GM19238 (cell line): Measurements from ENCODE around the gene GSK3B.
A peak's percentile ranks its signal among the peaks of the same experiment; 100 is the strongest.
"Not testable (repeated sequence)": the region's sequence is repeated elsewhere in the genome, so short reads cannot be mapped to it uniquely, and the experiment has no call there.

Source experiments
- DNase-seq: peaks from one replicate; pipeline ENCODE4 v3.0.0; 2011; ENCODE audit warnings: low spot score; ENCODE audit not compliant: insufficient read length

Gene GSK3B

DNA sequence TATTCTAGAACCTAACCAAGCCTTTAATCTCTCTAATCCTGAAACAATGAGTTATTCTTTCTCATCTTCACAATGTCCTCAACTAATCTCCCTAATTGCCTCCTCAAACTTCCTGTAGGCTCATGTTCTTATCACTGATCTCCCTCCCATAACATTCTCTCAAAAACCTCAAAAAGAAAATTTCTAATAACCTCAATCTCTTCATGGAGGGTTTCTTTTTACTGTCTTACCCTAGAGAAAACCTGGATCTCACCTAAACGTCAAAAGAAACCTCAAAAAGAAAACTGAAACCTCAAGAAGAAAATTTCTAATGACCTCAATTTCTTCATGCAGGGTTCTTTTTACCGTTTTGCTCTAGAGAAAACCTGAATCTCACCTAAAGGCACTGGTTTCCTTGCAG is 150.2 kb downstream of the GSK3B start:
- no peak for DNase-seq

DNA sequence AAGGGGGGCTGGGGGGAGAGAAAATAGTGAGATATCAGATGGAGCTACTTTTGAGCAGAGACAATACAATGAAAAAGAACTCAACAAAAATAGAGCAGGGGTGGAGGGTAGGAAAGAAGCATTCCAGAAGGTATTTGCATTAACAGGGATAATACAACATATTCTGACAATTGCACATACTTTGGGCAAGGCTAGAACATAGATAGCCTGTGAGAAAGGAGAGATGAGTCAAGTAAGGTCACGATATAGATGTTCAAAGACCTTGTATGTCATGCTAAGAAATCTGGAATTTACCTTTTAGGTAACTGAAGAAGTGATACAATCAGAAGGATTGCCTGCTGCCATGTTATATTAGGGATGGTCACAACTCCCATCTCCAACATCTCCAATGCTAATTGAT is 155.2 kb downstream of the GSK3B start:
- no peak for DNase-seq

DNA sequence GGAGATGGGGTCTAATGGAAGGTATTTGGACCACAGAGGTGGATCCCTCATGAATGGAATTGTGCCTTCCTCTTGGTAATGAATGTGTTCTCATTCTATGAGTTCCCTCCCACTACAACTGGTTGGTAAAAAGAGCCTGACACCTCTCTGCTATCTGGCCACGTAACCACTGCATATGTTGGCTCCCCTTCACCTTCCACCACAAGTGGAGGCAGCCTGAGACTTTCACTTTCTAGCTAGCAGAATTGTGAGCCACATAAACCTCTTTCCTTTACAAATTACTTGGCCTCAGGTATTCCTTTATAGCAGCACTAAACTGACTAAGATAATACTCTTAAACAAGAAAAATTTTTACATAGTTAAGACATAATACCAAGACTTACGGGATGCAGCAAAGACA is 157.0 kb downstream of the GSK3B start:
- no peak for DNase-seq

DNA sequence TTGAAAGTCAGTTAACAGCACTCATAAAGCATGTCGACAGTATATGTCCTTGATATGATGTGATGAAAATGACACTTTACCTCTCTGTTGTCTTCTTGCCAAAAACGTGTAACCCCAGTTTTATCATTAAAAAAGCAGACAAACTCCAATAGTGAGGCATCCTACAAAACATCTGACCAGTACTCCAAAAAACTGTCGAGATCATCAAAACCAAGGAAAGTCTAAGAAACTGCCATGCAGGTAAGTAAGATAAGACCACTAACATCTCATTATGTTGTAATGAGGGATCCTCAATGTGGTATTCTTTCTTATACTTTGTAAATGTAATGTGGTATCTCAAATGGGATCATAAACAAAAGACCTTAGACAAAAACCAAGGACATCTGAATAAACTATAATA is 160.0 kb downstream of the GSK3B start:
- no peak for DNase-seq

DNA sequence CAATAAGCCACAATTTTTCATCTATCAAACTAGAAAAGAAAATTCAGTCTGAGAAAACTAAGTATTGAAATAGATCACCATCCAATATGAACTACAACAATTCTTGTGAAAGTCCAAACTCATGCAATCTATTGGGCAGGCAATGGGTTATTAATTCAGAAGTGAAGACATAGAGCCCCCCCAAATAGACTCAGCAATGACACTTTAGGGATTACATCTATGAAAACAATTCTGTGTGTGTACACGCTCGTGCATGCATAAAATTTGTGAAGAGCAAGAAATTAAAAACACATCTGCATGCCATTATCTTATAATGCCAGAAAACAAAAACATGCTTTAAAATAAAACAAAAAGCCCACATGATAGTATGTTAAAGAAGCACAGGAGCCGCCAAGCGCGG is 161.0 kb downstream of the GSK3B start:
- no peak for DNase-seq

DNA sequence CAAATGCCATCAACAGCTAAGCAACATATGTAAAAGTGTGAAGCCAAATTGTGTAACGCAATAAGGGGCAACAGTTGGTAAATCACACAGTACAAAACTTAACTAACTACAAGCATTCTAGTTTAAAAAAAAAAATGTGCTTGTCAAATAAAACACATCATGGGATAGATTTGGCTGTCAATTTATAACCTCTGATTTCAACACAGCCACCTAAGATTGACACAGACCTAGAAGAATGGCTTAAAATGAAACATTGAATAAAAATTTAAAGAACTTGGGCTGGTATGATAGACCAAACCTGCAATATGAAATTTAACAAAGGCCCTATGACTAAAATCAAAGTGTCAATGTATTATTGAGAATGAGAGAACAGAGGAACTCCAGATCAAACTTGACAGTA is 164.0 kb downstream of the GSK3B start:
- no peak for DNase-seq

DNA sequence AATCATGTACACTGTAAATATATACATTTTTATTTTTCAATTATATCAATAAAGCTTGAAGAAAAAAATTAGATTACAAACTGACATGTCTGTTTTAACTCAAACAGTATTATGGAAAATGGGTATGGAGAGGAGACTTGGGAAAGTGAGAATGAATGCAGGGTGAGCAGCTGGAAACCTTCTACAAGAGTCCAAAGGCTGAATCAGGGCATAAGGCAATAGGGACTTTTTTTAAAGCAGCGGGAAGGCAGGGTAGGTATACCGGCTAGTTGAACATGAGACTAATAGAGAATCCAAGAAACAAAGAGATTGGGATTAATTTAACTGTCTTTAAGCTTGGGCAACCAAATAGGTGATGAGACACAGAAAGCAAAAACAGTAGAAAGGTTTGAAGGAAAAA is 167.1 kb downstream of the GSK3B start:
- no peak for DNase-seq

DNA sequence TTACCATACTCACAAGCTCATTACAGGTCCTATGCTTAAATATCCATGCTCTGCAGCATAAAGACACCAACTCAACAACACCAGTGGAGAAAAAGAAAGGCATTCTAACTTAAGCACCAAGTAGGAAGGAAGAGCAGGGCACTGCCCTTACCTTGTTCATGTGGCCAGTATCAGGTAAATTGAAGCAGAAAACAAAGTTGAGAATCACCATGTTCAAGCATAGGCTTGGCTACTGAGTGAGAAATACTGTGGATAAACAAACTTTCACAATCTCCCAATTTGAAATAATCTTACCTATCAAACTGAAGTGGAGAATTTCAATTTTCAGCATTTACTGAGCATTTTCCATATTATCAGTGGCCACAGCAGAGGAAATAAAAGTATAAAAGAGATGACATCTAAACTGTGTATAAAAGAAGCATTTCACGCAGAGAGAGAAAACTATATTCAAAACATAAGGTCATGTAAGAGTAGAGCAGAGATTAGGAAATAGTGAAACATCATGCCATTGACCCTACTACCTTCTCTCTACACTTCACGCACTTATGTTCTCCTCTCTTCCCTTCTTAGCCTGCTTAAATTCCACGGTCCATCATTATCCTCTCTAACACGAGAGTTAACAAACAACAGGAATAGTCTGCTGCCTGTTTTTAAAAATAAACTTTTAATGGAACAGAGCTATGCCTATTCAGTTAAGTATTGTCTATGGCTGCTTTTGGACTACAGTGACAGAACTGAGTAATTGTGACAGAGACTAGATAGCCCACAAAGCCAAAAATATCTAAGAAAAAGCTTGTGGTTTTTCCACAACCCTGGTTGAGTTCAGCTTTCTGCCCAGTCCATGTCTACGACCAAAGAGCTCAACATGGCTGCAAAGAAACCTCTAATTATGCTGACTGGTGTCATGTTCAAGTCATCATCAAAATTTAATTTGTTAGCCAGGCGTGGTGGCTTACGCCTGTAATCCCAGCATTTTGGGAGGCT is 169.8 kb downstream of the GSK3B start:
- no peak for DNase-seq

DNA sequence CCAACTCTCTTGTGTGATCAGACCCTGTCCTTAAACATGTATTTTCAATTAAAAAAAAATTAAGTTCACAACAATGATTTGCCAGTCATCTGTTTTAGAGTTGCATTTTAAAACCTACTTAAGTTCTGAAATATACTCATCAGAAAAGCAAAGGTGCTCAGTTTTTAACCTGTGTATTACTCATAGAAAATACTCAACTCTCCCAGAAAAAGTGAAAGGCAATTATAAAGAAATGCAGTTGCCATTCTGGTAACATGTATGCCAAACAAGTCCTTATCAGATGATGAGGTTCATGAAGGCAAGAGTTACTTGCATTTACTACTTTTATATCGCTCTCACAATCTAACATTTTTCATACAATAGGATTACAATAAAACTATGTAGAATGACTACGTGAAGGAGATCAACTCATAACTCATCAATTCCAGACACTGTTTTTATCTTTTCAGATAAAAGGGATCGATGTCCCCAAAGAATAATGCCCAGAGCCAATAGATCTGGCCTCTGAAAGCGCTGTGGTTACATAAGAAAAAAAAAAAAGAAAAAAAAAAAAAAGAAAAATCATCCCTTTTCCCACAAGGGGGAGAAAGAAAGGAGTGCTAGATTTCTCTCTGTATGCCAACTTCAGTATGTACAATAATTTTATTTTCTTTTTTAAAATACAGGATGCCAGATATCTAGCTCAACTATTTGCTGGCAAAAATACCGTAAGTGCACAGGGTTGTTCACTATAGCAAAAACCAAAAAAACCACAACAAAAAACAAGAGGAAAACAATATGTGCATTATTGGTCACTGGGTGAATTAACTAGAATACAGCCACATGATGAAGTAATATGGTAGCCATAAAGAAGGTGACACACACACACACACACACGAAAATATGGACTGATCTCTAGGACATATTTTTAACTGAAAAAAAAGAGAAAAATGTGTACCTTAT is 175.0 kb downstream of the GSK3B start:
- no peak for DNase-seq

DNA sequence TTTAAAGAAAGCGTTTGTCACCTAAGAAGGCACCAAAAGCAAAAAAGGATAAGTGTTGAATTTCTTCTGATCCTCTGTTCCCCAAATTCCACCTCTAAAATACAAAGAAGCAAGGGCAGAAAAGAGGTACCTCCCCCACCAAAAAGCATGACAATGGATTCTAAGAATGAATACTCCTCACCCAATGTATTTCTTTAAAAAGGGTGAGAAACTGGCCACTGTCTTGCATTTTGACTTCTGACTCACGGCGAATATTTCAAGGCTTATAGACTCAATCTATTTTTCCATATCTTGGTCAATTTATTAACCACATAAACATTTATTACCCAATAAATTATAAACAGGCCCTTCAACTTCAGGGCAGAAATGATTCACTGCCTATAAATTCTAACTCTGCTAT is 181.2 kb downstream of the GSK3B start:
- DNase-seq, result no peak

DNA sequence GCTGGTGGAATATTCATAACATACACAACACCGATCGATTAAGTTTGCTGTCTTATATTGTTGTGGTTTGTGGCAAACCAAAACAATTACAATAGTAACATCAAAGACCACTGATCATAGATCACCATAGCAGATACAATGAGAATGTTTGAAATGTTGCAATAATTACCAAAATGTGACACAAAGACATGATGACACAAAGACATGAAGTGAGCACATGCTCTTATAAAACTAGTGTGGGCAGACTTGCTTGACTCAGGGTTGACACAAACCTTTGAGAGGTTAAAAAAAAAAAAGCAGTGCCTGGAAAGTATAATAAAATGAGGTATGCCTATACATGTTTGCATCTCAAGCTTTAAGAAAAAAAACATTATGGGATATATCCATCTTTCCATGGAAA is 182.0 kb downstream of the GSK3B start:
- DNase-seq, result no peak

DNA sequence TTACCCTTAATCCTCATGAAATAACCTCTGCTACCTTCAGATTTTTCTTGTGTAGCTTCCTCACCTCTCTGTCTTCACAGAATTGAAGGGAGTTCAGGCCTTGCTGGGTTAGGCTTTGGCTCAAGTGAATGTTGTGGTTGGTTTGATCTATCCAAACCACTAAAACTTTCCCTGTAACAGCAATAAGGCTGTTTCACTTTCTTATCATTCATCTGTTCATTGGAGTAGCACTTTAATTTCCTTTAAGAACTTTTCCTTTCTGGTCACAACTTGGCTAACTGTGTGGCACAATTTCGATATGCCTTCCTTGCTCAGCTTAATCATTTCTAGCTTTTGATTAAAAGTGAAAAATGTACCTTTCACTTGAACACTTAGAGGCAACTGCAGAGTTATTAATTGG is 182.5 kb downstream of the GSK3B start:
- DNase-seq, result no peak

DNA sequence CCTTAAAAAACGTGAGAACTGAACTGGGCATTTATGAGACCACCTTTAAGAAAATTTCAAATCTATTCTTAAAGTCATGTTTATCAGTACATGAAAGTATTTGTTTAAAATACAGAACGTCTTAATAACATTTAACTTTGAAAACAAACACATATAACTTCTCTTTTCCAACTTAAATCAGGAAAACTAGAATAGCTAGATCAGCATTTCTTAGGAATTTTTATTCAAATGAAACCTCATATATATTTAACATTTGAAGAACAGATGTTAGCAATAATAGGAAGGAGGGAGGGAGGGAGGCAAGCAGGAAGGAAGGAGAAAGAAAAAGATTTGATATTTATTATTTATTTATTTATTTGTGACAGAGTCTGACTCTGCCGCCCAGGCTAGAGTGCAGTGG is 192.2 kb downstream of the GSK3B start:
- no peak for DNase-seq

DNA sequence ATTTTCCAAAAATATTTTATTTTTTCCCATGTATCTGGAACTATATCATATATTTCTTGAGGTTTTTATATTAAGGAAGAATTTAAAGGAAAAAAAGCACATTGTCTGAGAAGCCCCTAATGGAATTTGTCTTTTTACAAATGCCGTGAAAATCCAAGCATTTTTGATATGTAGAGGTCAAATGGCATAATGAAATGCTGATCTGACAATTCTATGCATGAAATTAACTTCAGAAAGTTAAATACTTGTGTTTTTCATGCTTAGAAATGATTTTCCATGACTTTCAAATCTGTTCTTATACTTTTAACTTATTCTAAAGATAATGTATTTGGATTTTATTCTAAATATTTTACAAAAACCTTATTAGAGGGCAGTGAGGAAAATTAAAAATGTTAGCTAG is 193.1 kb downstream of the GSK3B start:
- DNase-seq, result no peak

DNA sequence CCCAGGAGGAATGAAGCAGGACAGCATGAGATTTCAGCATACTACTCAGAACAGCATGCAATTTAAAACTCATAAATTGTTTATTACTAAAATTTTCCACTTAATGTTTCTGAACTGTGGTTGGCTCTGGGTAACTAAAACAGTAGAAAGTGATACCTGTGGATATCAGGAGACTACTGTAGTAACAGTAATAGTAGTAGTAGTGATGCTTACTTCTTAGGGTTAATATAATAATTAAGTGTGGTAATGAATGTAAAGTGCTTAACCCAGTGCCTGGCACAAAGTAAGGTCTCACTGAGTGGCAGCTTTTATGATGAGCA is 195.1 kb downstream of the GSK3B start:
- no peak for DNase-seq

DNA sequence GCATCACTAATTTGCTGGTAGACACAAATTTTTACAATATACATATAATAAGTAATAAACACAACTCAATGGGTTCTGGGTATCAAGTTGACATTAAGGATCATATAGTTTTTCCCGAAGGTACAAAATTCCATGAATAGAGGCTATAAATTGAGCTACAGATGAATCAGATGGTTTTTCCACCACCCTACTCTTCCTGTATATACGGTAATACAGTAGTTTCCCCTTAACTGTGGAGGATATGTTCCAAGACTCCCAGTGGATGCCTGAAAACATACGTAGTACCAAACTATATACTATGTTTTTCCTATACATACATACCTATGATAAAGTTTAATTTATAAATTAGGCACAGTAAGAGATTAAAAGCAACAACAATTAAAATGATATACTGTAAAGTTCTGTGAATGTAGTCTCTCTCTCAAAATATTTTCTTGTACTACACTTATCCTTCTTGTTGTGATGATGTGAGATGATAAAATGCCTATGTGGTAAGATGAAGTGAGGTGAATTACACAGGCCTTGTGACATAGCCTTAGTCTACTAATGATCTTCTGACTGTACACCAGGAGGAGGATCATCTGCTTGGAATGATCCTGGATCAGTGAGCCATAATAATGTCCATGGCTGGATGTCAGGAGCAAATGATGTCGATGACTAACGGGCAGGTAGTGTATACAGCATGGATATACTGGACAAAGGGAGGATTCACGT is 195.6 kb downstream of the GSK3B start:
- DNase-seq, result no peak

DNA sequence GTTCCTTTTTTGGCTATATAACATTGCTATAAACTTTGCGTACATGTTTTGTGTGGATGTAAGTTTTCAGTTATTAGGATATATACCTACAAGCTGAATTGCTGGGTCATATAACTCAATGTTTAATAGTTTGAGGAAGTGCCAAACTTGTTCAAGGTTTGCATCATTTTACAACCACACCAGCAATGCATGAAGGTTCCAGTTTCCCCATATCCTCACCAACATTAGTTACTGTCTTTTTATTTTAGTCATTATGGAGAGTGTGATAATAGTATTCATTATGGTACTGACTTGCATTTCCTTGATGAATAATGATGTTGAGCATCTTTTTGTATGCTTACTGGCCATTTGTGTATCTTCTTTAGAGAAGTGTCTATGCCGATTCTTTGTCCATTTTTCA is 200.1 kb downstream of the GSK3B start:
- DNase-seq, result no peak

DNA sequence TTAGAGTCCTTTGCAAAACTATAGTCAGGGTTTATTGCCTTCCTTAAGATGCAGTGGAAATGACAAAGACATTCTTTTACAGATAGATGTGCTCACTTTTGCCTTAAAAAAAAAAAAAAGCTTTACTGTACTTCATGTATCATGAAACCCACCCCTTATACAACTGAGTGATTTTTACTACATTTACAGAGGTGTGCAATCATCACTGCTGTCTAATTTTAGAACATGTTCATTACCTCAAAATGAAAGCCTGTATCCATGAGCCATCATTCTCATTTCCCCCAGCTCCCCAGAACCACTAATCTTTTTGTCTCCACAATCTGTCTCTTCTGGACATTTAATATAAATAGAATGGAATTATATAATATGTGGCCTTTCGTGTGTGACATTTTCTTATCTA is 200.5 kb downstream of the GSK3B start:
- no peak for DNase-seq

DNA sequence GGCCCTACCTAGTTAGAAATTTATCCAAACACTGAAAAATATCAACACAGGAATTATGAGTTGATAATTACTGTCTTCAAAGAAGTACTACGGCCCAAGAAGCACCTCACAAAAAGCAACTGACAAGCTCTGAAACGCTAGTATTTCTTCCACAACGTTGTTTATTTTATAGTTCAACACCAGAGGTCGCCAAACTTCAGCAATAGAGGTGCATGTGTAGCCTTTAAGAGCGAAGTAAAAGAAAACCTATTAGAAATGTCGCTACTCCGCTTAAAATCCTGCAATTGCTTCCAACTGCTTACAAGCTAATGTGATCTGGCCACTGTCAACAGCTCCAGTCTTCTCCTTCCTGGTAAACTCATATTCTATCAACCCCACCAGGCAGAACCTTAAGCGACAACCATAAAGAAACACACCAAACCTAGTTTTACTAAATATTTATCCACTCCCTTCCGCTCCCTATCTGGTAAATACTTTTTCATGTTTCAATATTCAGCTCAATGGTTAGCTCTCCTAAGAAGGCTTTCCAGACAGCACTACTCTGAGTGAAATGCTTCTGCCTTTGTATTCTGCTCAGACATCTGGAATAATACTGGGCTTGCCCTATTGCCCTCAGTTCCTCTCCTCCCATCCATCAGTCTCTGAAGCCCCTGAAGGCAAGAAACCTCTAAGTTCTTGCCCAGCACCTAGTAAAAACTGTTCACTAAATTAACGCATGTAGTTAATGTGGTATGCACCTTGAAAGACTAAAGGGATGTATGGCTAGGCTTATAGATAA is 202.1 kb downstream of the GSK3B start:
- peak; percentile 1 for DNase-seq

DNA sequence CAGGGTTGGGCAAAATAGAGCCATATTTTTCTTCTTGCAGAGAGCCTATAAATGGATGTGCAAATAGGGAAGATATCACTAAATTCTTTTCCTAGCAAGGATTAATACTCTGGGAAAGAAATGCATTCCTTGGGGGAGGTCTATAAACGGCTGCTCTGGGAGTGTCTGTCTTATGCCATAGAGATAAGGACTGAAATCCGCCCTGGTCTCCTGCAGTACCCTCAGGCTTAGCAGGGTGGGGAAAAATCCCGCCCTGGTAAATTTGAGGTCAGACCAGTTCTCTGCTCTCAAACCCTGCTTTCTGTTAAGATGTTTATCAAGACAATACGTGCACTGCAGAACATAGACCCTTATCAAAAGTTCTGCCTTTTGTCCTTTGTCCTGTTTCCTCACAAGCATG is 205.6 kb downstream of the GSK3B start:
- not testable (repeated sequence) for DNase-seq
